HUDEP-2 (cell line): ENCODE data around the gene CYTH2.

Experiments used
- DNase-seq, 76 experiments: peaks; one replicate each; lab custom pipeline; 2025; ENCODE audit not compliant: unreplicated experiment in 76 of 76; lab: John Stamatoyannopoulos, UW

CYTH2 gene

DNA sequence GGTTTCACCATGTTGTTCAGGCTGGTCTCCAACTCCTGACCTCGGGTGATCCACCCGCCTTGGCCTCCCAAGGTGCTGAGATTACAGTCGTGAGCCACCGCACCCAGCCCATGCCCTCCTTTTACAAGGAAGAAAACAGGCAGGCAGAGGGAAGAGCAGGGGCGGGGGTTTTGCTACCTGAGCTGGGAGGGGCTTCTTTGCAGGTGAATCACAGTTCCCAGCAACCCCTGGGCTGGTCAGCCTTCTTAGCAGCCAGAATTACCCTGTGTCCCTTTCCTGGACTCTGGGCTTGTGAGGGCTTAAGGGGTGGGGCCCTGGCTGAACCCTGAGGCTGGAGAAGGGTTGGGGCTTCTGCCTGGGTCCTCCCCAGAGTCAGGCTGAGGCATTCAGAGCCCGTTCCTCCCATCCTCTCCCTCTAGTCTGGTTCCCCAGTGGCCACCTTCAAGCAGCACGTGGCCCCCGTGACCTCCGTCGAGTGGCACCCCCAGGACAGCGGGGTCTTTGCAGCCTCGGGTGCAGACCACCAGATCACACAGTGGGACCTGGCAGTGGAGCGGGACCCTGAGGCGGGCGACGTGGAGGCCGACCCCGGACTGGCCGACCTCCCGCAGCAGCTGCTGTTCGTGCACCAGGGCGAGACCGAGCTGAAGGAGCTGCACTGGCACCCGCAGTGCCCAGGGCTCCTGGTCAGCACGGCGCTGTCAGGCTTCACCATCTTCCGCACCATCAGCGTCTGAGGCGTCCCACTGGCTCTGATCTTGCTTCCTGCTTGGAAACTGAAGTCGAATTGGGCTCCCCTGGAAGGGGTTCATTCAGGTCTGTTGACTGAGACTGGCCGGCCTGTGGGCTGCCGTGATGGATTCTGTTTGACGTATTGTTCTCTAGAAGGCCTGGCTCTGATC, 16.6 kb upstream of the CYTH2 start:
- no peak for DNase-seq

DNA sequence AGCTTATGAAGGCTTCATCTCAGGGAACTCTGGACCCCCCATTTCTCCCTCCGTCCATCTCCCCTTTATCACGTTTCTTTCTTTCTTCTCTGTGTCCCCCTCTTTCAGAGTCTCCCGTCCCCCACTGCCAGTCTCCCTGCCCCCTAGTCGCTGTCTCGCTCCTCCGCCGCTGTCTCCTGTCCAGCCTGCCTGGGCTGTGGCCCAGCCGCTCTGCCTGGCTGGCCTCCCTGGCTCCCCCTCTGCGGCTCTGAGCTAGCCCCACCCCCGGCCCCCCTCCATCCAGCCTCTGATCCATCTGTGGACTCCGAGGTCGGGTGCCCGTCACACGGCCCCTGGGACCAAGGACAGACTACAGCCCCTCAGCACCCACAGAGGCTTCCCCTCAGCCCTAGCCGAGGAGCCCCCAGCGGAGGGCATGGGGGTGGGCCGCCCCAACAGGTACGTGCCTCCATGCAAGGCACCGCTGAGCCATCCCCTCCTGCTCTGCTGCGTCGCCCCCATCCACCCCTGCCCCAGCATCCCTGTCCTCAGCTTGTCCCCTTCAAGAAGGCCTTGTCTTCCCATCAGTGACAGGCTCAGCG, 14.9 kb upstream of the CYTH2 start:
- no peak for DNase-seq

DNA sequence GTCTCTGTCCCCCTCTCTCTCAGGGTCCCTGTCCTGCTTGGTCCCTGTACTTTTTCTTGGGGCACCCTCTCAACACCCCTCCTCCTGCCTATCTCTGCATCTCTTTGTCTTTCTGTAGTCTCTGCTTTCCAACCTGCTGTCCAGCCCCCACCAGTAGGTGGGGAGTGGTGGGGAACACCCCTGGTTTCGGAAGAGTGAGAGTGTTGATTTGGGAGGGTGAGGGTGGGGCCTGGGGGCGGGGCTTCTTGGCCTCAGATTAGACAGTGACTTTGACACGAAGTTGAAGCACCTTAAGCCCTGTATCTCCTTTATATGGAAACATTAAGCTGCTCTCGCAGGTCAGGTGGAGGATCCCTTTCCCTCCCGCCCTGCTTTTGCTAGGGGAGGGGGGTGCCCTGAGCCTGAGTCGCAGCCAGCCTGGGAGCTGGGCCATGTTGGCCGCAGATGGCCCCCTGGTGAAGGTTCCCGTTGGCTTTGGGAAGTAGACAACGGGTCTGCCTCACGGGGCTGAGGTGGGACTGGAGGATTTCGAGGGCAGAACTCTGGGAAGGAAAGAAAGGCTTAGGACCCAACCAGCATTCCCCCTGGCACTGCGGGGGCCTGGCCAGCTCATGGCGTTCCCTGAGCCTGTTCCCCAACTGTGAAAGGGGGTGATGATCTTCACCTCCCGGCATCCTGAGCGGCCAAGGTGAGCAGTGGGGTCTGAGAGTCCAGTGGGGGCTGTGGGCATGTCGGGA, 13.8 kb upstream of the CYTH2 start, which contains the start of gene KCNJ14:
TSS of gene KCNJ14 (plus strand) at position 404 of the 737 bp plus-strand sequence. CDS start 6,151 bp downstream, outside the sequence.
- peak in 39 of 76 experiments; percentile 8 to 64 (median 36) for DNase-seq

DNA sequence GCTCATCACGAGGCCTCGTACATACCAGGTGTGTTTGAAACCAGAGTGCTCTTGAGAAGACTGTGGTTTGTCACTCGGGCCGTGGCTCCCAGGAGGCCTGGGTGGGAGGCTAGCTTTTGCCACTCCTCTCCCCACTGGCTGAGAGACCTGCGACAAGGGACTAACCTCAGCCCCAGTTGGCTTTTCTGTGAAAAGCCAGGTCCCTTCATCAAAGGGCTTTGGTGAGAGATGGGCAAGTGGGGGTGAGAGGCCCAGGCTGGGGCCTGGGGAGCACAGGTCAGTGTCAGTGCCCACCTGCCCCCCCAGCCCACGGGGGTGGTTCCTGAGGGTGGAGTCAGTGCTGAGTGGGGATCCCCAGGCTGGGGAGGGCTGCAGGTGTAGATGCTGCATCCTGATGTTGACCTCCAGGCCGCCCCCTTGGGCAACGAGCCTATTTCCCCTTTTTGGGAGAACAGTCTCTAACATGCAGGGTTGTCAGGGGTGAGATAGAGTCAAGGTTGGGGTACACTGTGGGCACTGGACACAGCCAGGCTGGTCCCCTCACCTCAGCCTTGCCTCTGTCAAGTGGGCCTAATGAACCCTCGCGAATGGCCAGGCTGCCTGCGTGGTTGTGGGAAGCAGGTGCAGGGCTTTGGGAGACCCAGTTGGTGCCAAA, 13.1 kb upstream of the CYTH2 start:
- DNase-seq, result no peak

DNA sequence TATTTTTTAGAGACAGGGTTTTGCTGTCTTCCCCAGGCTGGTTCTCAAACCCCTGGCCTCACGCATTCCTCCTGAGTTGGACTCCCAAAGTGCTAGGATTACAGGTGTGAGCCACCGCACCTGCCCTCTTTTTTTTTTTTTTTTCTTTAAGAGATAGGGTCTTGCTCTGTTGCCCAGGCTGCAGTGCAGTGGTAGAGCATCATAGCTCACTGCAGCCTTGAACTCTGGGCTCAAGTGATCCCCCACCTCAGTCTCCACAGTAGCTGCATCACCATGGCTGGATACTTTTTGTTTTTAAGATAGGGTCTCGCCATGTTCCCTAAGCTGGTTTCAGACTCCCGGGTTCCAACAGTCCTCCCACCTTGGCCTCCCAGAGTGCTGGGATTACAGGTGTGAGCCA, 12.3 kb upstream of the CYTH2 start:
- no peak for DNase-seq

DNA sequence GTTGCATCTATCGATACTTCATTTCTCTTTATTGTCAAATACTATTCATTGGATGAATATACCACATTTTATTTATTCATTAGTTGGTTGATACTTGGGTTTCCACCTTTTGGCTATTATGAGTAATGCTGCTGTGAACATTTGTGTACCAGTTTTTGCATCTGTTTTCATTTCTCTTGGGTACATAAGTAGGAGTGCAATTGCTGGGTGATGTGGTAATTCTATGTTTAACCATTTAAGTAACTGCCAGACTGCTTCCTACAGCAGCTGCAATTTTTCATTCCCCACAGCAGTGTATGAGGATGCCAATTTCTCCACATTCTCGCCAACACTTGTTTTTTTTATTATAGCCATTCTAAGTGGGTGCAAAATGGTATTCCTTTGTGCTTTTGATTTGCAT, 11.2 kb upstream of the CYTH2 start:
- no peak for DNase-seq

DNA sequence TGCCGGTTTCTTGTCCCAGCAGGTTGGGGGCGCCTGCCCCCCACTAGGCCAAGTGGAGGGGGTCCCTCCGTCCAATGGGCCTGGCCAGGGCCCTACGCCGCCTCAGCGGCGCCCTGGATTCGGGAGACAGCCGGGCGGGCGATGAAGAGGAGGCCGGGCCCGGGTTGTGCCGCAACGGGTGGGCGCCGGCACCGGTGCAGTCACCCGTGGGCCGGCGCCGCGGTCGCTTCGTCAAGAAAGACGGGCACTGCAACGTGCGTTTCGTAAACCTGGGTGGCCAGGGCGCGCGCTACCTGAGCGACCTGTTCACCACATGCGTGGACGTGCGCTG, 7.6 kb upstream of the CYTH2 start:
- no peak for DNase-seq

DNA sequence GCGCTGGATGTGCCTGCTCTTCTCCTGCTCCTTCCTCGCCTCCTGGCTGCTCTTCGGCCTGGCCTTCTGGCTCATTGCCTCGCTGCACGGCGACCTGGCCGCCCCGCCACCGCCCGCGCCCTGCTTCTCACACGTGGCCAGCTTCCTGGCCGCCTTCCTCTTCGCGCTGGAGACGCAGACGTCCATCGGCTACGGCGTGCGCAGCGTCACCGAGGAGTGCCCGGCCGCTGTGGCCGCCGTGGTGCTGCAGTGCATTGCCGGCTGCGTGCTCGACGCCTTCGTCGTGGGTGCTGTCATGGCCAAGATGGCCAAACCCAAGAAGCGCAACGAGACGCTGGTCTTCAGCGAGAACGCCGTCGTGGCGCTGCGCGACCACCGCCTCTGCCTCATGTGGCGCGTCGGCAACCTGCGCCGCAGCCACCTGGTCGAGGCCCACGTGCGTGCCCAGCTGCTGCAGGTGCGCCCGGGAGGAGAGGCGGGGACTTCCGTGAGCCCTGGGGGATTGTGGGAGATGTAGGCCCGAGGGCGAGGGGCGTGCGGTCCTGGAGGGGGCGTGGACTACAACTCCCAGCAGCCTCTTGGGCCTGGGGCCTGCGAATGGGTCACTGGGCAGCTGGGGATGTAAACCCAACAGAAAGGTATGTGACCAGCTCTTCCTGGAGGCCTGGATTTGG, 7.0 kb upstream of the CYTH2 start:
- DNase-seq, result peak in 5 of 76 experiments; percentile 16 to 31 (median 24)

DNA sequence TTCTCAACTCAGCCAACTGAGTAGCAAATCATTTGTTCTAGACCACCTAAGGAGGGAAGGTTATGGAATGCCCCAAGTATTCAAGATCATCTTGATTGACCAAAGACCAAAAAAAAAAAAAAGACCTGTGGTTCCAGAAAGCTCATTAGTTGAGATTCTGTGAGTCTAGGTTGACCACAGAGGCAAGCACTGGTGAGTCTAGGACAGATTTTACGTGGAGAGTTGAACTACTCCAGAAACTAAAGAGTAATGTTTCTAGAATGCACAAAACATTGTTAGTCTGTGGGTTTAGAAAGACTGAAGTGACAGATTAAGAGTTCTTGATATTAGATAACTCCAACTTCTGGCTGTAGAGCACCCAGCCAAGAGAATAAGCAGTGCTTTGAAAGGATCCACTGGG, 4.0 kb upstream of the CYTH2 start:
- no peak for DNase-seq

DNA sequence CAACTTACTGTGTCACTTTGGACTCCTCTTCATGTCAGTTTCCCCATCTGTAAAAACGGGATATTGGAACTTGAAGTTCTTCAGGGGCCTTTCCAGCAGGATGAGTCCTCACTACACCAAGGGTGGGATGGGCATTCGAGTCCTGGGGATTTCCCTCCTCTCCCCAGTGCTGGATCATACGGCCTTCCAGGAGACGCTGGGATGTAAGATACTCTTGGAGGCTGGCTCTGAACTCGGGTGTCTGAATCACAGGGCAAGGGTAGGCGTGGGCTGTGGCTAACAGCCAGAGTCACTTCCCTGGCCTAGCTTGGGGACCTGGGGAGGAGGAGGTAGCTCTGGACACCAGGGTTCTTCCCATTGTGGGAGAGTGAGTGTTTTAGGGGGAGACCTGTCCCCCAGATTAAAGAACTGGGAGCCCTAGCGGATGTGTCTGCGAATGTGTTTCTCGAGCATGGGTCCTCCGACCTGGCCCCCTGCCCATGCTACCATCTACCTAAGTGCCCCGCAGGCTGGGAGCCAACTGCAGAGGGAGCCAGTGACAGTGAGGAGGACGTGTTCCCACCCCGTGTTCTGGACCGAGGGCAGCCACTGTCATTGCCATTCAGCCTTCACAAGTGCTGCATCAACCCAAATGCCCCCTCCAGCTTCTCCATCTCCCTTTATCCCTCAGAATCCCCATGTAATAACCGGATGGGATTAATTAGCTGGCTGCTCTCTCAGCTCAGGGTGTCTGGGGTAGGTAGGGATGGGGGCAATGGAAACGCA, 2.4 kb upstream of the CYTH2 start:
- peak in 3 of 76 experiments; percentile 16 for DNase-seq

DNA sequence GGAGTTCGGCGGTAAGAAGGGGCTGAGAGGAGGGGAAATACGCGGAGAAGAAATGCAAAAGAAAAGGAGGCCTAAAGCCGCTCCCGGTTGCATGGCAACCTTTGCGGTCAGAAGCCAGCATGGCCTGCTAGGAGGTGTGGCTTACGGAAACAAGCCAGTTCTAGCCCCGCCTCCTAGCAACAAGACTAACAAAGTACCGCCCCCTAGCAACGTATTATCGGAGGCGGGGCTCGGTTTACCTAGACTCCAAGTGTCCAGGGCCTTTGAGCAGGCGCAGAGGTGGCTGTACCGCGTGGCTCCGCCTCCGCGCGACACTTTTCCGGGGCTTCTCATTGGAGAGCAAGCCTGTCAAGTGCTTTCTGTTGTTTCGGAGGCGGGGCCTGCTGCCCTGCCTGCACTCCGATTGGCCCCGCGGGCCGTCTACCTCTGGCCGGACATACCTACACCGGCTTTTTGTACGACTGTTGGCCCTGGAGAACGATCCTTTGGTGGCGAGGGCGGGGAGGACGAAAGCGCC, 339 bp upstream of the CYTH2 start:
- peak in 75 of 76 experiments; percentile 92 to 100 (median 100) for DNase-seq

DNA sequence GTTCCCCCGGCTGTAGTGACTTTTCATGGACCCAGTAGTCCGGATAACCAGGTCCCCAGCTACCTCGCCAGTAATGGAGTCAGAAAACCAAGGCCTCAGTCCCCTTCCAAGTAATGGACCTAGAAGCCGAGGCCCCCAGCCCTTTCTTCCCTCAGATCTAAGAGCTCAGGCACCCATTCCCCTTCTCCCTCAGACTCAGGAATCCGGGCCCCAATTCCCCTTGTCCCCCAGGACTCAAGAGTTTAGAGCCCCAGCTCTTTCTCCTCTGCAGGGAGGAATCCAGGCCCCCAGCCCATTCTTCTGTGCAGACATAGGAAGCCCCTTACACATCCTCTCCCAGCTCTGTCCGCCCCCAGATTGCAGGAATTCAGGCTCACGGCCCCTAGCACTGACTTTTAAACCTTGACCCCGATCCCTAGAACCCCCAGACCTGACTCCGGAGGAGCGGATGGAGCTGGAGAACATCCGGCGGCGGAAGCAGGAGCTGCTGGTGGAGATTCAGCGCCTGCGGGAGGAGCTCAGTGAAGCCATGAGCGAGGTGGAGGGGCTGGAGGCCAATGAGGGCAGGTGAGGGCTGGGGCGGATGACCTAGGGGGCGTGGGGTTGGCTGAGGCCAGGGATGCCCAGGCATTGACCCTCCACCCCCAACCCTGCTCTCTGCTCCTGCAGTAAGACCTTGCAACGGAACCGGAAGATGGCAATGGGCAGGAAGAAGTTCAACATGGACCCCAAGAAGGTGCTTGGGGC, 938 bp downstream of the CYTH2 start:
- no peak for DNase-seq

DNA sequence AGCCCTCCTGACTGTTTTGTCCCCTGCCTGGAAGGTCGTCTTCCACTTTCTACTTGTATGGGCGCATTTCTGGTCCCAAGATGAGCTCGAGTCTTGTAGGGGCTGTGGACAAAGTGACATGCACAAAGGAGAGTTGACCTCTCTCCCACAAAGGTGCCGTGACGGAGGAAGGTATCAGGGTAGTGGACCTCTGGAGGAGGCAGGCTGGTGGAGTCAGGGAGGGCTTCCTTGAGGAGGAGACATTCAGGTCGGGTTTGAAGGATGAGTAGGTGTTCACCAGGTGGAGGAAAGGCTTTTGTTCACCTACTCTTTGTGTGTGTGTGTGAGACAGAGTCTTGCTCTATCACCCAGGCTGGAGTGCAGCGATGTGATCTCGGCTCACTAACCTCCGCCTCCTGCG, 1.7 kb downstream of the CYTH2 start:
- DNase-seq, result no peak

DNA sequence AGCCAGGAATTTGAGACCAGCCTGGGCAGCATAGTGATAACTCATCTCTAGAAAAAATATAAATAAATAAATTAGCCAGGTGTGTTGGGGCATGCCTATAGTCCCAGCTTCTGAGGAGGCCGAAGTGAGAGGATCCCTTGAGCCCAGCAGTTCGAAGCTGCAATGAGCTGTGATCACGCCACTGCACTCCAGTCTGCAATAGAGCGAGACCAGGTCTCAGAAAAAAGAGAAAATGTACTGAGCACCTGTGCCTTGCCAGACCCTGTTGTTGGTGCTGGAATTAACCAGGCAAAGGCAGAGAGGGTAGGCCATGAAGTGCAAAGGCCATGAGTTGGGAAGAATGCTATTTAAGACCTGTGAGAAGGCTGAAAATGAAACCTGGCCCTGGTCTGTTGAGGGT, 2.7 kb downstream of the CYTH2 start:
- no peak for DNase-seq

DNA sequence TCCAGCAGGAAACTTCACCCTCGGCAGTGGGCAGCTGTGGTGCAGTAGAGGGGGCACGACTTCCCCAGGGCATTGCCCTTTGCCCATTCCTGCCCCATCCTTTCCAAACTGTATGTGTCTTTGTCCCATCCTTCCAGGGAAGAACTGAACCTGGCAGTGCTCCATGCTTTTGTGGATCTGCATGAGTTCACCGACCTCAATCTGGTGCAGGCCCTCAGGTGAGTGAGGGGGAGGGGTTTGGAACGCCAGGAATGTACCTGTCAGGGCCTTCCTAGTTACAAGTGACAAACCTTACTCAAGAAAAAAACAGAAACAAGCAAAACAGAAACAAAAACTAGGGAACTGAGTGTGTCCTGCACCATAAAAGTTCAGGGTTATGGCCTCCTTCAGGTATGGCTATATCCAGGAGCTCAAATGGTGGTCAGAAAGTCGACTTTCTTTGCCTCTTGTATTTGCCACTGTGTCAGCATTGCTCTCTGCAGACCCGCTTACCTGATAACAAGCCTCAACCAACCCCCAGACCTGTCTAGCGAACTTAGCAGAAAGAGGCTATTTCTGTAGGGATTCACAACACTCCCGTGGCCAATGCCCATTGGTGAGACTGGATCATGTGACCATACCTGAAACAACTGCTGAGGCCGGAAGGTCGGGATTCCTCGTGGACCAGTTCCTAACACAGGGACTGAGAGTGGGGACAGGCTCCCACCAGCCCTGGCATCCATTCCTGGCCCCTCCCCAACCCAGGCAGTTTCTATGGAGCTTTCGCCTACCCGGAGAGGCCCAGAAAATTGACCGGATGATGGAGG, 4.2 kb downstream of the CYTH2 start:
- DNase-seq, result no peak

DNA sequence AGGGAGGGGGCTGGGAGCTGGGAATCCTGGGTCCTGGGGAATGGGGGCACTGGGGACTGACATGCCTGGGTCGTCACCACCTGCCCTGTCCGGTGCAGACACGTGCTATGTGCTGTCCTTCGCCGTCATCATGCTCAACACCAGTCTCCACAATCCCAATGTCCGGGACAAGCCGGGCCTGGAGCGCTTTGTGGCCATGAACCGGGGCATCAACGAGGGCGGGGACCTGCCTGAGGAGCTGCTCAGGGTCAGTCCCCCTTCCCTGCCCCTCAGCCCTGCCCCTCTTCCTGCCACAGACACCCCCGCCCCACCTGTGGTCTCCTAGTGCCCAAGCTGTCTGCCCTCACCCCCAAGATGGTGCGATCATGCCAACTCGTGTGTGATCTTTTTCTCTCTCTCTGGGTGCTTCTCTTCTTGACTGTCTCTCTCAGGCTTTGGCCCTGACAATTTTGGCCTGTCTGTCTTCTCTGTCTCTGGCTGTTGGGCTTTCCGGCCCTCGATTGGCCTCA, 5.0 kb downstream of the CYTH2 start:
- DNase-seq, result no peak

DNA sequence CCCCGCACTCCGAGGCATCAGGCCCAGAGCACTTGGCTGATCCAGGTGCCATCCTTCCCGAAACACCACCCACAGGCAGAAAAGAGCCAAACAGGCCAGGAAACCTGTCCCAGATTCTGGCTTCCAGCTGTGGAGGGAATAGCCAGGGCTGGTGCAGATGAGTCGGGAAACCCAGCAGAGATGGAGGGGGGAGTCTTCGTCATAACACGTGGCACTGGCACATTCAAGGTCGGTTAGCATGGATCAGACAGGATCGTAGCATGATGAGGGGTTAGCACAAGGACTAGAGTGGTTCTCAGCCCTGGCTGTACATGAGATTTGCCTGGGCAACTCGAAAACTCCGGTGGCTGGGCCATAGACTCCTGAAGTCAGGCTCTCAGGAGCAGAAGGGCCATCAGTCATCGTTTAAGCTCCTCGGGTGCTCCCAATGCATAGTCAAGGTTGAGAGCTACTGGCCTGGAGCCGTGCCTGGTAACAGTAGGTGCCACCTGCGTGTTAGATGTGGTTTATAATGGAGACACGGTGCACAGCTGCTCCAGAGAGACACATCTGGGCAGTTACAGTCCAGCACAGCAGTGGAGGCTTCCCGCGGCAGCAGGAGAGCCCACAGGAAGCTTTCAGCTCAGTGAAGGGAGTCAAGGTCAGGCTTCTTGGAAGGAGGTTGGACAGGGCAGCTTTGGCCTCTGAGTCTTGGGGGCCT, 6.3 kb downstream of the CYTH2 start:
- DNase-seq, result no peak
